ENCODE results near the gene TTC29. TPM values are rescaled to one million over a fixed set of nuclear protein-coding genes. Genes with fewer than 3 reads are reported as not detected.

TTC29 gene
- total and polyA plus RNA-seq, 2 experiments from 2014 or later = 0.52 to 0.60 TPM

GRCh38 chr4:146949559-146949958, 3.9 kb upstream of the TTC29 start:
- Mint-ChIP-seq H3K36me3 (ENCODE audit: low read depth) (no peaks in the 10 kb centered on the region), H3K4me3 (no peak overlapping the region), H3K9me3 (no peaks in the 10 kb centered on the region), H3K27ac (no peak overlapping the region), H3K27me3 (ENCODE audit: insufficient read depth, low read depth, poor library complexity) (no peaks in the 10 kb centered on the region), H3K4me1 (peaks cover 15% of the 10 kb centered on the region)
- no peaks in the 10 kb centered on the region for H3K27me3 ChIP-seq (ENCODE audit: insufficient read depth)
- H3F3A ChIP-seq (replicated peaks; ENCODE audit: low read depth) = no peaks in the 10 kb centered on the region
- H3K4me1 ChIP-seq (ENCODE audit: insufficient read depth) = peaks cover 18% of the 10 kb centered on the region
- ATAC-seq = no peak
- H2AFZ ChIP-seq = no peak overlapping the region
- no peak overlapping the region for H3K4me3 ChIP-seq
- H3K4me2 ChIP-seq = no peak overlapping the region
- no peak overlapping the region for H3K27ac ChIP-seq (ENCODE audit: low read depth)
- H3K9me2 ChIP-seq (ENCODE audit: insufficient read depth) = no peaks in the 10 kb centered on the region
- no peaks in the 10 kb centered on the region for H3K36me3 ChIP-seq (ENCODE audit: insufficient read depth)
- H4K20me1 ChIP-seq (replicated peaks; ENCODE audit: insufficient read depth) = no peaks in the 10 kb centered on the region
- DNase-seq (ENCODE audit: low spot score) = no peak
- TF ChIP-seq STAT1 (IDR thresholded peaks at IDR 0.05; ENCODE audit: unreplicated experiment) = no peak
- TF ChIP-seq ETS1 (IDR thresholded peaks at IDR 0.05) = no peak
- TF ChIP-seq EZH2 (IDR thresholded peaks at IDR 0.05; ENCODE audit: low read depth, unreplicated experiment) = no peak
- no peak for TF ChIP-seq ZNF114 (CRISPR knock-in tag; IDR thresholded peaks at IDR 0.05)
- no peak for TF ChIP-seq POLR2AphosphoS5 (IDR thresholded peaks at IDR 0.05; ENCODE audit: low read depth)
- TF ChIP-seq CREB1 (CRISPR knock-in tag; IDR thresholded peaks at IDR 0.05; ENCODE audit: low read depth) = no peak
- TF ChIP-seq EZH2phosphoT487 (IDR thresholded peaks at IDR 0.05; ENCODE audit: unreplicated experiment) = no peak
- TF ChIP-seq REST (IDR thresholded peaks at IDR 0.05; ENCODE audit: unreplicated experiment) = no peak
- TF ChIP-seq ZNF462 (CRISPR knock-in tag; IDR thresholded peaks at IDR 0.05) = no peak
- no peak for TF ChIP-seq JUNB (IDR thresholded peaks at IDR 0.05; ENCODE audit: unreplicated experiment)
- H3K79me2 ChIP-seq (replicated peaks; ENCODE audit: insufficient read depth) = no peaks in the 10 kb centered on the region

All from GM23338 (cell line).